ENCODE measurements around the gene CYB5R2. TPM values are rescaled to one million over a fixed set of nuclear protein-coding genes. Genes with fewer than 3 reads are reported as not detected.

Gene CYB5R2
- total and polyA plus RNA-seq, 4 donors, result 0.19 to 3.7 (median 2.0) TPM

DNA sequence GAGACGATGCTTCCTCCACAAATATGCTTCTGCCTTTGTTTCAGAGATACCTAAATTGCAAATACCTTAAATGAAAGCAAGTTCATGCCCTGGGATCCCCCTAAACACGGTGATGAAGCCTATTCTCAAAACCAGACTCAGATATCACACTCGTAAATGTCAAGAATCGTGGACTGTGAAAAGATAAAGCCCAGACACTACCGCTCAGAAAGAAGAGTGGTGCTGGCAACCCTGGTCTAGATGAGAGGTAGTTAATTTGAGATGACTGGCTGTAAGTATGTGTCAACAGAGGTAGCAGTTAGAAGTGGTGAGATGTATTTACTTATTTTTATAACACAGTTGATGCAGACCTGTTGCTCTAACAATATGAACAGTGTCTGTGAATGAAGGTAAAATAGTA, 30.4 kb upstream of the CYB5R2 start:
- no peaks in the 10 kb centered on the region for H3K27me3 ChIP-seq (ENCODE audit: control insufficient read depth in 4 of 4, insufficient read depth in 4 of 4, low read length in 3 of 4)
- TF ChIP-seq HNF4A (conservative IDR thresholded peaks at IDR 0.05) (no peak), SP1 (IDR thresholded peaks at IDR 0.05) (no peak), FOXA2 (IDR thresholded peaks at IDR 0.05) (no peak), EGR1 (IDR thresholded peaks at IDR 0.05; ENCODE audit: low read depth in 2 of 2) (no peak), HNF4G (IDR thresholded peaks at IDR 0.05) (no peak), GABPA (IDR thresholded peaks at IDR 0.05 in 1 of 2, conservative IDR thresholded peaks at IDR 0.05 in 1 of 2) (no peak), RXRA (IDR thresholded peaks at IDR 0.05) (no peak), TAF1 (conservative IDR thresholded peaks at IDR 0.05) (no peak), FOXA1 (IDR thresholded peaks at IDR 0.05) (no peak), YY1 (IDR thresholded peaks at IDR 0.05) (no peak)
- TF ChIP-seq, protein P1, sequence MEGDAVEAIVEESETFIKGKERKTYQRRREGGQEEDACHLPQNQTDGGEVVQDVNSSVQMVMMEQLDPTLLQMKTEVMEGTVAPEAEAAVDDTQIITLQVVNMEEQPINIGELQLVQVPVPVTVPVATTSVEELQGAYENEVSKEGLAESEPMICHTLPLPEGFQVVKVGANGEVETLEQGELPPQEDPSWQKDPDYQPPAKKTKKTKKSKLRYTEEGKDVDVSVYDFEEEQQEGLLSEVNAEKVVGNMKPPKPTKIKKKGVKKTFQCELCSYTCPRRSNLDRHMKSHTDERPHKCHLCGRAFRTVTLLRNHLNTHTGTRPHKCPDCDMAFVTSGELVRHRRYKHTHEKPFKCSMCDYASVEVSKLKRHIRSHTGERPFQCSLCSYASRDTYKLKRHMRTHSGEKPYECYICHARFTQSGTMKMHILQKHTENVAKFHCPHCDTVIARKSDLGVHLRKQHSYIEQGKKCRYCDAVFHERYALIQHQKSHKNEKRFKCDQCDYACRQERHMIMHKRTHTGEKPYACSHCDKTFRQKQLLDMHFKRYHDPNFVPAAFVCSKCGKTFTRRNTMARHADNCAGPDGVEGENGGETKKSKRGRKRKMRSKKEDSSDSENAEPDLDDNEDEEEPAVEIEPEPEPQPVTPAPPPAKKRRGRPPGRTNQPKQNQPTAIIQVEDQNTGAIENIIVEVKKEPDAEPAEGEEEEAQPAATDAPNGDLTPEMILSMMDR (IDR thresholded peaks at IDR 0.05; ENCODE audit: low read depth, low read length, missing input control), result no peak
- TF ChIP-seq, protein P2, sequence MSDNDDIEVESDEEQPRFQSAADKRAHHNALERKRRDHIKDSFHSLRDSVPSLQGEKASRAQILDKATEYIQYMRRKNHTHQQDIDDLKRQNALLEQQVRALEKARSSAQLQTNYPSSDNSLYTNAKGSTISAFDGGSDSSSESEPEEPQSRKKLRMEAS (IDR thresholded peaks at IDR 0.05), result no peak
- TF ChIP-seq, protein P3, sequence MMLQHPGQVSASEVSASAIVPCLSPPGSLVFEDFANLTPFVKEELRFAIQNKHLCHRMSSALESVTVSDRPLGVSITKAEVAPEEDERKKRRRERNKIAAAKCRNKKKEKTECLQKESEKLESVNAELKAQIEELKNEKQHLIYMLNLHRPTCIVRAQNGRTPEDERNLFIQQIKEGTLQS (IDR thresholded peaks at IDR 0.05), result no peak
- no peak overlapping the region for H3K4me3 ChIP-seq (ENCODE audit: low read depth in 1 of 3, low read length in 3 of 3)
- no peaks in the 10 kb centered on the region for H3K36me3 ChIP-seq (ENCODE audit: control insufficient read depth in 4 of 4, insufficient read depth in 3 of 4, low read depth in 1 of 4, low read length in 3 of 4)
- DNase-seq (ENCODE audit: low spot score), result no peak
- H3K4me1 ChIP-seq (ENCODE audit: control insufficient read depth in 4 of 4, insufficient read depth in 4 of 4, low read length in 3 of 4), result no peaks in the 10 kb centered on the region
- H3K9me3 ChIP-seq (ENCODE audit: control insufficient read depth in 4 of 4, low read length in 3 of 4), result no peaks in the 10 kb centered on the region
- H3K9ac ChIP-seq (ENCODE audit: low read depth in 1 of 2, low read length in 2 of 2), result no peak overlapping the region
- 60% methylated on average over 5 of the region's 5 CpGs for WGBS
- H3K27ac ChIP-seq (ENCODE audit: low read depth in 1 of 2, low read length in 2 of 2), result no peak overlapping the region

DNA sequence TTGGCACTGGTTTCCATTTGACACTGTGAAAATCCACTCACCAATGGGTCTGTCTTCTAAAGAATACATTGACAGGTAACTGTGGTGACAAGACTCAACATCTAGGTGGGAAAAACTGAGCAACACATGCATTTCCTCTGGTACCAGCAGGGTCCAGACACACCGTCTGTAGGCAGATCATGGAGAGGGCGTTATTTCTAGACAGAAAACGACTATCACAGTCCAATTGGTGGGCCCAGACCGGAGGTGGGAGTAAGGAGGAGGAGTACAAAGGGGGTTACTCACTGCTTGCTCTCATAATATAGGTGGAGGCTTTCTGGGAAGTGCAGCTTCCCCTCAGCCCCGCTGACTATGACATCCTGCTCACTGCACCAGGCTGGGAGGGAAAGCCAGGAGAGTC, 23.1 kb upstream of the CYB5R2 start:
- TF ChIP-seq YY1 (IDR thresholded peaks at IDR 0.05) (no peak), RAD21 (IDR thresholded peaks at IDR 0.05) (no peak), EGR1 (IDR thresholded peaks at IDR 0.05; ENCODE audit: low read depth in 2 of 2) (no peak), RXRA (IDR thresholded peaks at IDR 0.05) (no peak), NR2F2 (IDR thresholded peaks at IDR 0.05) (no peak), GABPA (IDR thresholded peaks at IDR 0.05 in 1 of 2, conservative IDR thresholded peaks at IDR 0.05 in 1 of 2) (no peak)
- TF ChIP-seq, protein P1 (IDR thresholded peaks at IDR 0.05; ENCODE audit: low read depth, low read length, missing input control), result no peak
- TF ChIP-seq, protein P4, sequence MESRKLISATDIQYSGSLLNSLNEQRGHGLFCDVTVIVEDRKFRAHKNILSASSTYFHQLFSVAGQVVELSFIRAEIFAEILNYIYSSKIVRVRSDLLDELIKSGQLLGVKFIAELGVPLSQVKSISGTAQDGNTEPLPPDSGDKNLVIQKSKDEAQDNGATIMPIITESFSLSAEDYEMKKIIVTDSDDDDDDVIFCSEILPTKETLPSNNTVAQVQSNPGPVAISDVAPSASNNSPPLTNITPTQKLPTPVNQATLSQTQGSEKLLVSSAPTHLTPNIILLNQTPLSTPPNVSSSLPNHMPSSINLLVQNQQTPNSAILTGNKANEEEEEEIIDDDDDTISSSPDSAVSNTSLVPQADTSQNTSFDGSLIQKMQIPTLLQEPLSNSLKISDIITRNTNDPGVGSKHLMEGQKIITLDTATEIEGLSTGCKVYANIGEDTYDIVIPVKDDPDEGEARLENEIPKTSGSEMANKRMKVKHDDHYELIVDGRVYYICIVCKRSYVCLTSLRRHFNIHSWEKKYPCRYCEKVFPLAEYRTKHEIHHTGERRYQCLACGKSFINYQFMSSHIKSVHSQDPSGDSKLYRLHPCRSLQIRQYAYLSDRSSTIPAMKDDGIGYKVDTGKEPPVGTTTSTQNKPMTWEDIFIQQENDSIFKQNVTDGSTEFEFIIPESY (IDR thresholded peaks at IDR 0.05), result no peak
- Histone ChIP-seq H3K4me1 (ENCODE audit: control insufficient read depth in 4 of 4, insufficient read depth in 4 of 4, low read length in 3 of 4) (peaks cover 0 to 4% (median 3%) of the 10 kb centered on the region in 4 donors), H3K36me3 (ENCODE audit: control insufficient read depth in 4 of 4, insufficient read depth in 3 of 4, low read depth in 1 of 4, low read length in 3 of 4) (no peaks in the 10 kb centered on the region), H3K27me3 (ENCODE audit: control insufficient read depth in 4 of 4, insufficient read depth in 4 of 4, low read length in 3 of 4) (no peaks in the 10 kb centered on the region), H3K4me3 (ENCODE audit: low read depth in 1 of 3, low read length in 3 of 3) (no peak overlapping the region), H3K9ac (ENCODE audit: low read depth in 1 of 2, low read length in 2 of 2) (no peak overlapping the region), H3K9me3 (ENCODE audit: control insufficient read depth in 4 of 4, low read length in 3 of 4) (no peaks in the 10 kb centered on the region), H3K27ac (ENCODE audit: low read depth in 1 of 2, low read length in 2 of 2) (no peak overlapping the region)
- WGBS, result 79% methylated on average over 5 of the region's 5 CpGs
- DNase-seq (ENCODE audit: low spot score), result no peak
